Measurements from ENCODE around the gene PKDREJ. TPM values are rescaled to one million over a fixed set of nuclear protein-coding genes. Genes with fewer than 3 reads are reported as not detected.

PKDREJ gene
- total RNA-seq, 1 donor from 2014 or later = not detected

DNA sequence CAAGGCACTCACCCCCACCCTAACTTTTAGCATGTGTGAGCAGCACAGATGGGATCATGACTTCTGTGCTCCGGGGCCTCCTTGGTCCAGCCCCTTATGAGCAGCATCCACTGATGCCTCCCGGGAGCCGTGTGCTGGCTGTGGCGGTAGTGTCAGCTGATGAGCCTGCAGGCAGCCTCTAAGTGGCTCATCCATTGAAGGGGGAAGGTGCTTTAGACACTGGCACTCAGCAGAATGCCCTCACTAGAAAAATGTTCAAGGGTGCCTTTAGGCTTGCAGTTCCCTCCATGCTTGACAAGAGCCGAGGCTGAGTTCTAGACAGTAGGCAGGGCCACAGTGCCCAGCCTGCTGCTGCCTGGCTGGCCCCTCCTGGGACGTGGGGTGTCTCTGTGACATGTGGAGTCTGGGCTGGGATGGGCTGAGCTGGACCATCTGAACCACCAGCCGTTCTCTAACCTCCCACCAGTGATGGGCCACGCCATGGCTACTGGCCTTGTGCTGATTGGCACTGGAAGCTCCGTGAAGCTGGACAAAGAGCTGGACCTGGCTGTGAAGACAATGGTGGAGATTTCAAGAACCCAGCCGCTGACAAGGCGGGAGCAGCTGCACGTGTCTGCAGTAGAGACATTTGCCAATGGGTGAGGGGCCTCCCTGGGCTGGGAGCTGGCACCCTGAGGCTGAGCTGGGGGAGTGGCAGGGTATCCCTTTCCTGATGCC, 10.4 kb upstream of the PKDREJ start:
- H3K4me3 Mint-ChIP-seq (ENCODE audit: unreplicated experiment) = no peak overlapping the region
- peaks cover 33% of the 10 kb centered on the region for H3K36me3 Mint-ChIP-seq (ENCODE audit: low read depth, unreplicated experiment)
- no peak for DNase-seq (ENCODE audit: low spot score)
- no peak overlapping the region for H3K27ac Mint-ChIP-seq (ENCODE audit: unreplicated experiment)
- H3K4me1 Mint-ChIP-seq (ENCODE audit: unreplicated experiment) = peaks cover 6% of the 10 kb centered on the region
- TF ChIP-seq, protein P1, sequence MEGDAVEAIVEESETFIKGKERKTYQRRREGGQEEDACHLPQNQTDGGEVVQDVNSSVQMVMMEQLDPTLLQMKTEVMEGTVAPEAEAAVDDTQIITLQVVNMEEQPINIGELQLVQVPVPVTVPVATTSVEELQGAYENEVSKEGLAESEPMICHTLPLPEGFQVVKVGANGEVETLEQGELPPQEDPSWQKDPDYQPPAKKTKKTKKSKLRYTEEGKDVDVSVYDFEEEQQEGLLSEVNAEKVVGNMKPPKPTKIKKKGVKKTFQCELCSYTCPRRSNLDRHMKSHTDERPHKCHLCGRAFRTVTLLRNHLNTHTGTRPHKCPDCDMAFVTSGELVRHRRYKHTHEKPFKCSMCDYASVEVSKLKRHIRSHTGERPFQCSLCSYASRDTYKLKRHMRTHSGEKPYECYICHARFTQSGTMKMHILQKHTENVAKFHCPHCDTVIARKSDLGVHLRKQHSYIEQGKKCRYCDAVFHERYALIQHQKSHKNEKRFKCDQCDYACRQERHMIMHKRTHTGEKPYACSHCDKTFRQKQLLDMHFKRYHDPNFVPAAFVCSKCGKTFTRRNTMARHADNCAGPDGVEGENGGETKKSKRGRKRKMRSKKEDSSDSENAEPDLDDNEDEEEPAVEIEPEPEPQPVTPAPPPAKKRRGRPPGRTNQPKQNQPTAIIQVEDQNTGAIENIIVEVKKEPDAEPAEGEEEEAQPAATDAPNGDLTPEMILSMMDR (IDR thresholded peaks at IDR 0.05; ENCODE audit: unreplicated experiment) = no peak
- no peaks in the 10 kb centered on the region for H3K9me3 Mint-ChIP-seq (ENCODE audit: unreplicated experiment)
- H3K27me3 Mint-ChIP-seq (ENCODE audit: unreplicated experiment) = peaks cover 3% of the 10 kb centered on the region

DNA sequence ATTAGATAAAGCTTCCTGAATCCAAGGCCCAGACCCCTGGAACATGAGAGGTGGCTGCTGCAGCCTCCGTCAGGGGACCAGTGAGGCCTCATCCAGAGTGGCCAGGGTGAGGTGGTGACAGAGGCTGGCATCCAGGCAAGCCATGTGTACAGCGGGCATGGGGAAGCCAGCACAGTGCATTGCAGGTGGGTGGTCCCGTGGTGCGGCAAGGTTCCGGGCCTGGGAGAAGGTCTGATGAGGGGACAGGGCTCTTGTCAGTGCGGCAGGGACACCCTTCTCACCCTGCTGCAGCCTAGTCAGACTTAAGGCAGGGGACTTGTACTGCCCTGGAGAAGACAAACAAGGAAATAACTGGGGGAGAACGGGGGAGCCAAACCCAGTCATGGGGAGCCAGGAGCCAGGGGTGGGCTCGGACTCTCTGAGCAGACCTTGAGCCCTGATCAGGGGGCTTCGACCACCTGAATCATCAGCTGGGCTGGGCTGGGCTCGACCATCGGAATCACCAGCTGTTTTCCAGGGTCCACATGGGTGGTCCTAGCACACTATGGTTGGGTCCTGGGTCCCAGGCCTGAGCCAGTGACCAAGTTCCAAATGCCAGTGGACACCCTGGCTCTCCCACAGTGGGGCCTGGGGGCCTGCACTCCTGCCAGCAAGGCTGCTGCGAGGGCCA, 9.8 kb upstream of the PKDREJ start:
- Mint-ChIP-seq H3K4me1 (ENCODE audit: unreplicated experiment) (peaks cover 9% of the 10 kb centered on the region), H3K27me3 (ENCODE audit: unreplicated experiment) (peaks cover 3% of the 10 kb centered on the region), H3K27ac (ENCODE audit: unreplicated experiment) (no peak overlapping the region), H3K9me3 (ENCODE audit: unreplicated experiment) (no peaks in the 10 kb centered on the region), H3K36me3 (ENCODE audit: low read depth, unreplicated experiment) (peaks cover 27% of the 10 kb centered on the region), H3K4me3 (ENCODE audit: unreplicated experiment) (no peak overlapping the region)
- TF ChIP-seq, protein P1 (IDR thresholded peaks at IDR 0.05; ENCODE audit: unreplicated experiment) = no peak
- DNase-seq (ENCODE audit: low spot score) = no peak

DNA sequence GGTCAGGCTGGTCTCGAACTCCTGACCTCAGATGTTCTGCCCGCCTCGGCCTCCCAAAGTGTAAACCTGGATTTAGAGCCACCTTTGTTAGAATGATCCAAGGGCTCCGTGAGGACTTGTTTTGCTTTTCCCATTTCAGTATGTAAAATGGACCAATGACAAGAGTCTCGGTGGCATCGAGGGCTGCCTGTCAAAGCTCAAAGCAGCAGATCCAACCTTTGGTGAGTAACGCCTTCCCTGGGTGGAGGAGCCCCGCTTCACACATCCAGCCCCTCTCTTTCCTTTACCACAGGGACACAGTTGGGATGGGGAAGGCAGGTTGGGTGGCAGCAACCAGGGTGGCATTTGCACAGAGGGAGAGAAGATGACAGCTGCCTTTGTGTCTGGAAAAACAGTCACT, 9.1 kb upstream of the PKDREJ start:
- Mint-ChIP-seq H3K27me3 (ENCODE audit: unreplicated experiment) (peaks cover 6% of the 10 kb centered on the region), H3K4me1 (ENCODE audit: unreplicated experiment) (peaks cover 12% of the 10 kb centered on the region), H3K27ac (ENCODE audit: unreplicated experiment) (no peak overlapping the region), H3K4me3 (ENCODE audit: unreplicated experiment) (no peak overlapping the region), H3K36me3 (ENCODE audit: low read depth, unreplicated experiment) (peaks cover 25% of the 10 kb centered on the region), H3K9me3 (ENCODE audit: unreplicated experiment) (no peaks in the 10 kb centered on the region)
- no peak for DNase-seq (ENCODE audit: low spot score)
- TF ChIP-seq, protein P1 (IDR thresholded peaks at IDR 0.05; ENCODE audit: unreplicated experiment) = no peak

DNA sequence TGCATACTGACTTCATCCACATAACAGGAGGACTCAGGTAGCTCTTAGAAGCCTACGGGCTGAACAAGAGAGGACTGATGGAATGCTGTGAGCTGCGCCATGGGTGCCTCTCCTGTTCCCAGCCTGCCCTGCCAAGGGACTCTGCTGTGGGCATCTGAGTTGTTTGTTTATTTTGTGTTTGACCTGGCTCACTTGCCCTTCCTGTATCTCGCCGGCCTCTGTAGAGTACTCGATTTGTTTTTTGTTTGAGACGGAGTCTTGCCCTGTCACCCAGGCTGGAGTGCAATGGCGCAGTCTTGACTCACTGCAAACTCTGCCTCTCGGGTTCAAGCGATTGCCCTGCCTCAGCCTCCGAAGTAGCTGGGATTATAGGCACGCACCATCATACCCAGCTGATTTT, 6.4 kb upstream of the PKDREJ start:
- peak overlapping the region; percentile 82 for H3K4me3 Mint-ChIP-seq (ENCODE audit: unreplicated experiment)
- TF ChIP-seq, protein P1 (IDR thresholded peaks at IDR 0.05; ENCODE audit: unreplicated experiment) = no peak
- DNase-seq (ENCODE audit: low spot score) = no peak
- H3K4me1 Mint-ChIP-seq (ENCODE audit: unreplicated experiment) = peaks cover 13% of the 10 kb centered on the region
- peaks cover 6% of the 10 kb centered on the region for H3K27me3 Mint-ChIP-seq (ENCODE audit: unreplicated experiment)
- peaks cover 13% of the 10 kb centered on the region for H3K36me3 Mint-ChIP-seq (ENCODE audit: low read depth, unreplicated experiment)
- H3K27ac Mint-ChIP-seq (ENCODE audit: unreplicated experiment) = no peak overlapping the region
- peaks cover 8% of the 10 kb centered on the region for H3K9me3 Mint-ChIP-seq (ENCODE audit: unreplicated experiment)
